Panc1 (cell line): Measurements from ENCODE around the gene GATA6. TPM values are rescaled to one million over a fixed set of nuclear protein-coding genes. Genes with fewer than 3 reads are reported as not detected.

Experiments
- ATAC-seq: fragments of 200-7000 bp; cut with Tn5 transposase; 2 replicates; pipeline ENCODE4 v1.9.1; 2020; ENCODE audit warnings: mild to moderate bottlenecking, moderate library complexity
- BruUV-seq: library from RNA; stranded (reverse); fragments of 400-500 nt; replicated peaks from 2 replicates; lab custom pipeline; 2021; lab: Mats Ljungman, UMichigan
- CTCF ChIA-PET: fragments of 300-600 bp; sonication (Branson Sonifier 250); formaldehyde crosslinking; loops from one replicate; lab custom pipeline; 2022; ENCODE audit warnings: antibody characterized with exemption; lab: Charles Lee
- POLR2A ChIA-PET: fragments of 300-600 bp; sonication (Branson Sonifier 250); formaldehyde crosslinking; loops from one replicate; lab custom pipeline; 2022; ENCODE audit warnings: antibody characterized with exemption; lab: Charles Lee
- DNase-seq: peaks from one replicate; pipeline ENCODE4 v3.0.0-alpha.2; 2010; ENCODE audit warnings: low read depth, low spot score
- H3K27ac ChIP-seq: 2 replicates; pipeline ENCODE4 v1.5.1; 2011; ENCODE audit warnings: mild to moderate bottlenecking, low read length, inconsistent platforms
- H3K27me3 ChIP-seq: fragments of 200-500 bp; sonication (Bioruptor generic); 2 replicates; pipeline ENCODE4 v1.6.0; 2014; ENCODE audit warnings: low read length, inconsistent platforms; ENCODE audit not compliant: control insufficient read depth, insufficient read depth
- H3K36me3 ChIP-seq: fragments of 200-500 bp; sonication (Bioruptor generic); 2 replicates; pipeline ENCODE4 v1.5.1; 2014; ENCODE audit warnings: inconsistent platforms, mild to moderate bottlenecking, low read length, moderate library complexity; ENCODE audit not compliant: control insufficient read depth, insufficient read depth
- H3K4me1 ChIP-seq: 2 replicates; pipeline ENCODE4 v1.5.1; 2011; ENCODE audit warnings: inconsistent platforms, mild to moderate bottlenecking, low read length, moderate library complexity; ENCODE audit not compliant: control insufficient read depth, insufficient read depth
- H3K4me3 ChIP-seq, 2 experiments: 2 replicates each; pipeline ENCODE4 v1.5.1; 2011 to 2012; ENCODE audit warnings: low read depth in 2 of 2, low read length in 2 of 2, mild to moderate bottlenecking in 2 of 2, inconsistent platforms in 1 of 2, moderate library complexity in 1 of 2
- H3K9me3 ChIP-seq: fragments of 200-500 bp; sonication (Bioruptor generic); 2 replicates; pipeline ENCODE4 v1.5.1; 2014; ENCODE audit warnings: low read depth, mild to moderate bottlenecking, inconsistent platforms, low read length, moderate library complexity; ENCODE audit not compliant: control insufficient read depth, insufficient read depth
- POLR2AphosphoS5 ChIP-seq: IDR thresholded peaks from 2 replicates; pipeline ENCODE4 v1.6.1; 2012; ENCODE audit warnings: mild to moderate bottlenecking, low read depth, low read length, moderate library complexity
- REST ChIP-seq, 2 experiments: IDR thresholded peaks; 2 replicates each; pipeline ENCODE4 v1.6.1; 2011 to 2012; ENCODE audit warnings: low read depth in 2 of 2, control low read depth in 1 of 2, low read length in 1 of 2, mild to moderate bottlenecking in 1 of 2, moderate library complexity in 1 of 2; ENCODE audit not compliant: insufficient read depth in 1 of 2
- SIN3A ChIP-seq: IDR thresholded peaks from 2 replicates; pipeline ENCODE4 v1.6.1; 2012; ENCODE audit warnings: low read depth, mild to moderate bottlenecking, low read length, moderate library complexity, borderline replicate concordance; ENCODE audit not compliant: insufficient read depth
- TCF7L2 ChIP-seq: IDR thresholded peaks from 2 replicates; pipeline ENCODE4 v1.6.1; 2011; ENCODE audit warnings: mild to moderate bottlenecking, low read depth, low read length, inconsistent platforms
- in situ Hi-C: cut with HindIII; loops from 2 replicates; pipeline ENCODE4 v1.10.0; 2016; ENCODE audit warnings: low sequenced_read_pairs, low pct_unique_long_range_greater_than_20kb
- intact Hi-C: fragments of 100-400 bp; cut with micrococcal nuclease; formaldehyde crosslinking; loops from one replicate; pipeline ENCODE4 v1.10.0; 2022; ENCODE audit not compliant: unreplicated experiment
- total RNA-seq: library from RNA; stranded (reverse); gene quantifications from one replicate; pipeline ENCODE4 v1.2.1, GENCODE V29; 2021; ENCODE audit not compliant: unreplicated experiment
- TF ChIP-seq, protein P1 (sequence below): fragments of 450-650 bp; IDR thresholded peaks from 2 replicates; pipeline ENCODE4 v1.5.1; 2017; ENCODE audit warnings: mild to moderate bottlenecking

GATA6 gene
- total RNA-seq, 1 experiment from 2014 or later: 0.51 TPM

GRCh38 chr18:22143347-22144340 is 25.7 kb upstream of the GATA6 start:
- ChIA-PET POLR2A (no interaction called here), CTCF (no interaction called here)
- H3K27me3 ChIP-seq: no peaks in the 10 kb centered on the region; the same call in 1 of the 2 replicates
- H3K9me3 ChIP-seq: no peaks in the 10 kb centered on the region
- H3K27ac ChIP-seq: no peak overlapping the region
- H3K36me3 ChIP-seq: no peaks in the 10 kb centered on the region; the same call in 1 of the 2 replicates
- intact Hi-C loops (no loop called here), in situ Hi-C loops (no loop called here)
- DNase-seq (no peak), ATAC-seq (no peak)
- no TSS peak for BruUV-seq
- H3K4me3 ChIP-seq: no peak overlapping the region
- TF ChIP-seq TCF7L2 (no peak), REST (IDR thresholded peaks at IDR 0.05; ENCODE audit: insufficient read depth in 1 of 2, low read depth in 2 of 2, low read length in 1 of 2) (no peak), SIN3A (no peak), POLR2AphosphoS5 (no peak)
- TF ChIP-seq, protein P1, sequence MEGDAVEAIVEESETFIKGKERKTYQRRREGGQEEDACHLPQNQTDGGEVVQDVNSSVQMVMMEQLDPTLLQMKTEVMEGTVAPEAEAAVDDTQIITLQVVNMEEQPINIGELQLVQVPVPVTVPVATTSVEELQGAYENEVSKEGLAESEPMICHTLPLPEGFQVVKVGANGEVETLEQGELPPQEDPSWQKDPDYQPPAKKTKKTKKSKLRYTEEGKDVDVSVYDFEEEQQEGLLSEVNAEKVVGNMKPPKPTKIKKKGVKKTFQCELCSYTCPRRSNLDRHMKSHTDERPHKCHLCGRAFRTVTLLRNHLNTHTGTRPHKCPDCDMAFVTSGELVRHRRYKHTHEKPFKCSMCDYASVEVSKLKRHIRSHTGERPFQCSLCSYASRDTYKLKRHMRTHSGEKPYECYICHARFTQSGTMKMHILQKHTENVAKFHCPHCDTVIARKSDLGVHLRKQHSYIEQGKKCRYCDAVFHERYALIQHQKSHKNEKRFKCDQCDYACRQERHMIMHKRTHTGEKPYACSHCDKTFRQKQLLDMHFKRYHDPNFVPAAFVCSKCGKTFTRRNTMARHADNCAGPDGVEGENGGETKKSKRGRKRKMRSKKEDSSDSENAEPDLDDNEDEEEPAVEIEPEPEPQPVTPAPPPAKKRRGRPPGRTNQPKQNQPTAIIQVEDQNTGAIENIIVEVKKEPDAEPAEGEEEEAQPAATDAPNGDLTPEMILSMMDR: no peak
- H3K4me1 ChIP-seq: no peaks in the 10 kb centered on the region

GRCh38 chr18:22145160-22145559 is 24.2 kb upstream of the GATA6 start:
- no peak overlapping the region for H3K27ac ChIP-seq
- H3K4me3 ChIP-seq: no peak overlapping the region
- ChIA-PET POLR2A (no interaction called here), CTCF (no interaction called here)
- ATAC-seq (no peak), DNase-seq (no peak)
- H3K4me1 ChIP-seq: no peaks in the 10 kb centered on the region
- H3K36me3 ChIP-seq: no peaks in the 10 kb centered on the region; the same call in 1 of the 2 replicates
- H3K27me3 ChIP-seq: no peaks in the 10 kb centered on the region; the same call in 1 of the 2 replicates
- BruUV-seq: no TSS peak
- TF ChIP-seq REST (IDR thresholded peaks at IDR 0.05; ENCODE audit: insufficient read depth in 1 of 2, low read depth in 2 of 2, low read length in 1 of 2) (no peak), TCF7L2 (no peak), POLR2AphosphoS5 (no peak), SIN3A (no peak)
- TF ChIP-seq, protein P1: no peak
- H3K9me3 ChIP-seq: no peaks in the 10 kb centered on the region
- intact Hi-C loops (no loop called here), in situ Hi-C loops (no loop called here)
